ENCODE results near the gene PTPN14. TPM values are rescaled to one million over a fixed set of nuclear protein-coding genes. Genes with fewer than 3 reads are reported as not detected.

PTPN14 gene
- polyA plus RNA-seq, 1 donor from 2014 or later, result 0.07 TPM

DNA sequence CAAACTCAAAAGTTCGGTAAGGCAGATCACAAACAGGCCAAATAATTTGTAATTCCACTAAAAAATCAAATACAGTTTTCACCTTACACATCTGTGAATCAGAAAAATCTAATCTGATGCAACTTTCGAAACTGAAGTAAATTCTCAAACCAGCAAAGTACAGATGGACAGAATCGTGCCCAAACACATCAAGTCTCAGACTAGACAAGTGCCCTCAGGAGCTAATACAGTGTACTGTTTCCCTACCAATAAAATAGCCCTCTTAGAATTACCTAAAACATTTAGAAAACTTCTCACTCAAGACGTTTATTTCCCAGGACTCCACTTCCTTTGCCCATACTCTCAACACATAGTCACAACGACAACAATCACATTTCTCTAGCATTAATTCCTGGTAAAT is 136.3 kb downstream of the PTPN14 start:
- no peak overlapping the region for H3K9ac ChIP-seq (ENCODE audit: low read length)
- no peaks in the 10 kb centered on the region for H4K20me1 ChIP-seq (ENCODE audit: insufficient read depth)
- no peaks in the 10 kb centered on the region for H3K9me3 ChIP-seq (ENCODE audit: low read length)
- no peak overlapping the region for H2AFZ ChIP-seq (ENCODE audit: low read depth, low read length)
- TF ChIP-seq, protein P1, sequence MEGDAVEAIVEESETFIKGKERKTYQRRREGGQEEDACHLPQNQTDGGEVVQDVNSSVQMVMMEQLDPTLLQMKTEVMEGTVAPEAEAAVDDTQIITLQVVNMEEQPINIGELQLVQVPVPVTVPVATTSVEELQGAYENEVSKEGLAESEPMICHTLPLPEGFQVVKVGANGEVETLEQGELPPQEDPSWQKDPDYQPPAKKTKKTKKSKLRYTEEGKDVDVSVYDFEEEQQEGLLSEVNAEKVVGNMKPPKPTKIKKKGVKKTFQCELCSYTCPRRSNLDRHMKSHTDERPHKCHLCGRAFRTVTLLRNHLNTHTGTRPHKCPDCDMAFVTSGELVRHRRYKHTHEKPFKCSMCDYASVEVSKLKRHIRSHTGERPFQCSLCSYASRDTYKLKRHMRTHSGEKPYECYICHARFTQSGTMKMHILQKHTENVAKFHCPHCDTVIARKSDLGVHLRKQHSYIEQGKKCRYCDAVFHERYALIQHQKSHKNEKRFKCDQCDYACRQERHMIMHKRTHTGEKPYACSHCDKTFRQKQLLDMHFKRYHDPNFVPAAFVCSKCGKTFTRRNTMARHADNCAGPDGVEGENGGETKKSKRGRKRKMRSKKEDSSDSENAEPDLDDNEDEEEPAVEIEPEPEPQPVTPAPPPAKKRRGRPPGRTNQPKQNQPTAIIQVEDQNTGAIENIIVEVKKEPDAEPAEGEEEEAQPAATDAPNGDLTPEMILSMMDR (IDR thresholded peaks at IDR 0.05; ENCODE audit: poor library complexity, severe bottlenecking), result no peak
- TF ChIP-seq, protein P2, sequence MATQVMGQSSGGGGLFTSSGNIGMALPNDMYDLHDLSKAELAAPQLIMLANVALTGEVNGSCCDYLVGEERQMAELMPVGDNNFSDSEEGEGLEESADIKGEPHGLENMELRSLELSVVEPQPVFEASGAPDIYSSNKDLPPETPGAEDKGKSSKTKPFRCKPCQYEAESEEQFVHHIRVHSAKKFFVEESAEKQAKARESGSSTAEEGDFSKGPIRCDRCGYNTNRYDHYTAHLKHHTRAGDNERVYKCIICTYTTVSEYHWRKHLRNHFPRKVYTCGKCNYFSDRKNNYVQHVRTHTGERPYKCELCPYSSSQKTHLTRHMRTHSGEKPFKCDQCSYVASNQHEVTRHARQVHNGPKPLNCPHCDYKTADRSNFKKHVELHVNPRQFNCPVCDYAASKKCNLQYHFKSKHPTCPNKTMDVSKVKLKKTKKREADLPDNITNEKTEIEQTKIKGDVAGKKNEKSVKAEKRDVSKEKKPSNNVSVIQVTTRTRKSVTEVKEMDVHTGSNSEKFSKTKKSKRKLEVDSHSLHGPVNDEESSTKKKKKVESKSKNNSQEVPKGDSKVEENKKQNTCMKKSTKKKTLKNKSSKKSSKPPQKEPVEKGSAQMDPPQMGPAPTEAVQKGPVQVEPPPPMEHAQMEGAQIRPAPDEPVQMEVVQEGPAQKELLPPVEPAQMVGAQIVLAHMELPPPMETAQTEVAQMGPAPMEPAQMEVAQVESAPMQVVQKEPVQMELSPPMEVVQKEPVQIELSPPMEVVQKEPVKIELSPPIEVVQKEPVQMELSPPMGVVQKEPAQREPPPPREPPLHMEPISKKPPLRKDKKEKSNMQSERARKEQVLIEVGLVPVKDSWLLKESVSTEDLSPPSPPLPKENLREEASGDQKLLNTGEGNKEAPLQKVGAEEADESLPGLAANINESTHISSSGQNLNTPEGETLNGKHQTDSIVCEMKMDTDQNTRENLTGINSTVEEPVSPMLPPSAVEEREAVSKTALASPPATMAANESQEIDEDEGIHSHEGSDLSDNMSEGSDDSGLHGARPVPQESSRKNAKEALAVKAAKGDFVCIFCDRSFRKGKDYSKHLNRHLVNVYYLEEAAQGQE (IDR thresholded peaks at IDR 0.05; ENCODE audit: borderline replicate concordance), result no peak
- no peak for TF ChIP-seq TAF1 (IDR thresholded peaks at IDR 0.05; ENCODE audit: low read depth)
- no peak for TF ChIP-seq POLR2AphosphoS5 (IDR thresholded peaks at IDR 0.05)
- TF ChIP-seq SMC3 (conservative IDR thresholded peaks at IDR 0.05; ENCODE audit: poor library complexity), result no peak
- TF ChIP-seq EP300 (conservative IDR thresholded peaks at IDR 0.05; ENCODE audit: poor library complexity, severe bottlenecking), result no peak
- no peak for TF ChIP-seq MXI1 (conservative IDR thresholded peaks at IDR 0.05; ENCODE audit: poor library complexity, severe bottlenecking)
- TF ChIP-seq RAD21 (conservative IDR thresholded peaks at IDR 0.05), result no peak
- TF ChIP-seq EZH2 (IDR thresholded peaks at IDR 0.05; ENCODE audit: borderline replicate concordance, insufficient read depth, low read length, poor library complexity, severe bottlenecking), result no peak
- no peak overlapping the region for H3K4me3 ChIP-seq (ENCODE audit: low read length)
- no peaks in the 10 kb centered on the region for H3K27me3 ChIP-seq (ENCODE audit: insufficient read depth, low read depth, low read length)
- H3K36me3 ChIP-seq (ENCODE audit: insufficient read depth, low read length), result no peaks in the 10 kb centered on the region
- no peak overlapping the region for H3K27ac ChIP-seq (ENCODE audit: low read length)
- H3K9me2 ChIP-seq (ENCODE audit: insufficient read depth, low read length), result no peaks in the 10 kb centered on the region
- no peaks in the 10 kb centered on the region for H3K79me2 ChIP-seq (replicated peaks; ENCODE audit: insufficient read depth, low read length)
- H3K4me2 ChIP-seq (ENCODE audit: low read length), result no peak overlapping the region
- no peaks in the 10 kb centered on the region for H3F3A ChIP-seq (ENCODE audit: insufficient read depth, low read length, poor library complexity, severe bottlenecking)

DNA sequence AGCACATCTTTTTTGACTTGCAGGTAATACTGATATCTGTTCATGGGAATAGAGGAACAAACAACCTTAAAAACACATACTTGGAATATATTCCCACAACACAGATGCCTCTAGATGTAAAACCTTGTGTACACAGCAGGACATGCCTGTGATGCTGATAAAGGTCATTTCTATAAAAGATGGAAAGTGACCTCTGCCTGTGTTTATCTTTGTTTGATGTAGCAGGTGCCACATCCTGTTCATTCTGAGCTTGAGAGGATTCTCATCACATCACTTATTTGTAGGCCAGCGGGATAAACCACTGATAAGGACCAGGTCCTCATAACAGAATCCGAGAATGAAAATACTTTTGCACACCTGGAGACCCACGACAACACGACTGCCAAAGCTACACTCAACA is 136.7 kb downstream of the PTPN14 start:
- Histone ChIP-seq H4K20me1 (ENCODE audit: insufficient read depth) (no peaks in the 10 kb centered on the region), H3K9me2 (ENCODE audit: insufficient read depth, low read length) (no peaks in the 10 kb centered on the region), H3F3A (ENCODE audit: insufficient read depth, low read length, poor library complexity, severe bottlenecking) (no peaks in the 10 kb centered on the region), H3K36me3 (ENCODE audit: insufficient read depth, low read length) (no peaks in the 10 kb centered on the region), H3K79me2 (replicated peaks; ENCODE audit: insufficient read depth, low read length) (no peaks in the 10 kb centered on the region), H3K27me3 (ENCODE audit: insufficient read depth, low read depth, low read length) (no peaks in the 10 kb centered on the region), H3K27ac (ENCODE audit: low read length) (no peak overlapping the region), H3K9me3 (ENCODE audit: low read length) (no peaks in the 10 kb centered on the region), H3K4me3 (ENCODE audit: low read length) (no peak overlapping the region), H3K9ac (ENCODE audit: low read length) (no peak overlapping the region), H3K4me2 (ENCODE audit: low read length) (no peak overlapping the region), H2AFZ (ENCODE audit: low read depth, low read length) (no peak overlapping the region)
- TF ChIP-seq POLR2AphosphoS5 (IDR thresholded peaks at IDR 0.05) (no peak), MXI1 (conservative IDR thresholded peaks at IDR 0.05; ENCODE audit: poor library complexity, severe bottlenecking) (no peak), EZH2 (IDR thresholded peaks at IDR 0.05; ENCODE audit: borderline replicate concordance, insufficient read depth, low read length, poor library complexity, severe bottlenecking) (no peak), TAF1 (IDR thresholded peaks at IDR 0.05; ENCODE audit: low read depth) (no peak), SMC3 (conservative IDR thresholded peaks at IDR 0.05; ENCODE audit: poor library complexity) (no peak), RAD21 (conservative IDR thresholded peaks at IDR 0.05) (no peak), EP300 (conservative IDR thresholded peaks at IDR 0.05; ENCODE audit: poor library complexity, severe bottlenecking) (no peak)
- TF ChIP-seq, protein P1 (IDR thresholded peaks at IDR 0.05; ENCODE audit: poor library complexity, severe bottlenecking), result no peak
- TF ChIP-seq, protein P2 (IDR thresholded peaks at IDR 0.05; ENCODE audit: borderline replicate concordance), result no peak

Measured in neural cell (in vitro differentiated cells).